Measurements from ENCODE around the gene CCDC50.

Gene CCDC50, protein sequence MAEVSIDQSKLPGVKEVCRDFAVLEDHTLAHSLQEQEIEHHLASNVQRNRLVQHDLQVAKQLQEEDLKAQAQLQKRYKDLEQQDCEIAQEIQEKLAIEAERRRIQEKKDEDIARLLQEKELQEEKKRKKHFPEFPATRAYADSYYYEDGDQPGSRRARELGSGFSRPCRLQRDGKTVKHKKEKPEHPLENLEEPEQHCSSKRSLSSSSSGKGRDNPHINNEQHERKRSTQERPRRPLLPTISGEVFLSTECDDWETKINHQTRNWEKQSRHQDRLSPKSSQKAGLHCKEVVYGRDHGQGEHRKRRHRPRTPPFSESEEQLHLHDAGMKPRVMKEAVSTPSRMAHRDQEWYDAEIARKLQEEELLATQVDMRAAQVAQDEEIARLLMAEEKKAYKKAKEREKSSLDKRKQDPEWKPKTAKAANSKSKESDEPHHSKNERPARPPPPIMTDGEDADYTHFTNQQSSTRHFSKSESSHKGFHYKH

DNA sequence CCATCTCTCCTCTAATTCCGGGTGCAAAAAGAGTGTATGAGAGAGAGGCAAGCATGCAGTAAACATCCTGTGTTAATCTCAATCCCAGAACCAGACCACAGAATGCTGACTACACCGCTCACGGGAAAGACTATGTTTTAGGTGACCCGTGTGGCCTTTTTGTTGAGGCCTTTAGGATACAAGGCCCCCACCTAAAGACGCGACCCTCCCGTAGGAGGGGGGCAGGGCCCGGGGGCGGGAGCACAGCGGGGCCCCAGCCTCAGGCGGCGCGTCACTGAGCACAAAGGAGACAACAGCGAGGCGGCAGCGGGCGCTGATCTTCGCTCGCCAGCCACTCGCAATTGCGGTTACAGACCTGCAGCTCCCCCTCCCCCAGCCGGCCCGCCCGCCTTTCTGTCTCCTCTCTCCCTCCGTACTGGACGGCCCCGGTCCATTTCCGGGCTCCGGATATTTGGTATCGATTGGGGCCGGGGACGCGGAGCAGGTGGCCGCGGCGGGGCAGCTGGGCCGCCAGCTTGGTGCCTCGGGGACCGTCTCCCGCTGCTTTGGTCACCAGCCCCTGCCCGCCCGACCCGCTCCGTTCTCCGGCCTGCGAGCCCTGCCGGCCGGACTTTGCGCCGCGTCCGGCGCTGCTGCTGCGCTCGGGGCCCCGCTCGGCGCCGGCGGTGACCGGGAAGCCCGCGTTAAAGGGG, at the start of gene CCDC50:
Gene CCDC50 (plus strand): TSS at position 433 of the 692 bp plus-strand sequence. CDS start 281 bp downstream, outside the sequence.
- DNase-seq (ENCODE audit: low read depth in 2 of 2), result peak; percentile 9 to 12

- no peak for DNase-seq (ENCODE audit: low read depth in 2 of 2)
These were observed 49.1 kb upstream of the CCDC50 start for GRCh38 chr3:191280111-191280510.

DNA sequence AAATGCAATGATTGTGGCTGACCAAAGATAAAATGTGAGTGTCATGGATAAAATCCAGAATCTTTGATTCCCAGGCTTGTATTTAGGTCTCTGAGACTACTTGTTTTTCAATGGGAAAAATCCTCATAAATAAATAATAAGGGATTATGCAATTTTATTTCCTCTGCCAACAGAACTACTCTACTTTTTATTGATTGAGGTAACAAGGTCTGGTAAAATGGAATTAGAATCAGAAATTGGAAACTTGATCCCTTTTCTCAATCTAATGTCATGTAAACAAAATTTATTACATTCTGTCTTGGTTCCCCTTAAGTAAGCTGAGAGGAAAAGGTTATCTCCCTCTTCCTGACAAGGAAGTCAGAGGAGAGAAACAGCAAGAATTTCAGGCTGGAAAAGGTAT, 48.3 kb upstream of the CCDC50 start:
- no peak for DNase-seq (ENCODE audit: low read depth in 2 of 2)

GRCh38 chr3:191282251-191283185, 46.7 kb upstream of the CCDC50 start:
- no peak for DNase-seq (ENCODE audit: low read depth in 2 of 2)

DNA sequence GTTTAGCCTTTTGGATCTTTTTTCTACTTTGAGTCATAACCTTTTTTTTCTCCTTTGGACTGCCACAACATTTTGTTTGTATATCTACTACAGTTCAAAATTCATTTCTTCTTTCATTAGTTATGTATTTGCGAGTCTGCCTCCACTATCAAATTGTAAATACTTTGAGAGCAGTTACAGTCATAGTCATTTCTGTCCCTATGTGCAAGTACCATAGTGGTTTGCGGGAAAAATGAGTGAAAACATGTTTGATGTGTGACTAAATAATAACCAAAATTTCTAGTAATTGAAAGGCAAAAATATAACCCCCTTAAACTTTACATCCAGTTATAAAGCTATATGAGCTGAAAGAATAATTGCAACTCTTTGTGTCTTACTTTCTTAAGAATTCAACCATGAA, 45.8 kb upstream of the CCDC50 start:
- no peak for DNase-seq (ENCODE audit: low read depth in 2 of 2)

DNA sequence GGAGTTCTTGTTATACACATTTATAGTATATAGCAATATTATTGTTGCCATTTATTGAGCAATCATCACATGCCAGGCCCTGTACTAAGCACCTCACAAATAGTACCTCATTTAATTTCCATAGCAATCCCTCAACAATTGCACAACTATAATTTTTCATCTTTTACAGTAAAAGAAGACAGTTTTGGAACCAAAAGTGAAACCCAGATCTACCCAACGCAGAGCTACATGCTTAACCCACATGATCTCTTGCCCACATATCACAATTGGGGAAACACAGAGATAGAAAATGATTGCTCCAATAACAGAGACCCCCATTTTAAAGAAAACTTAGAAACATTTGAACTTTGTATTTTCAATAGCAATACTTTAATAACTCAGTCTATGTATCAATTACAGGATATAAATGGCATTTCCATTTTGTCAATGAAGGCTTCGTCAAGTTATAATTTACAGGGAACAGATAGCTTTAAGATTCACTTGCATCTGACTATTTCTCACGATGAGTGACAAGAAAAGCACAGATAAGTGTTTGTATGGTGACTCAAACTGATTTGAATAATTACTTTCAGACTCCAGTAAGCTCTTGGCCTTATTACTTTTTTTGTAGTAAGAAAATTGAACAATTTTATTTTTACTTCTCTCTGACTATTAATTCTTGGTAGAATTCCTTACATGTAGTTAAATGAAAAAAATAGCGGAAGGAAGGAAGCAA, 38.7 kb upstream of the CCDC50 start:
- DNase-seq (ENCODE audit: low read depth in 2 of 2), result no peak

GRCh38 chr3:191292243-191293015, 36.8 kb upstream of the CCDC50 start:
- no peak for DNase-seq (ENCODE audit: low read depth in 2 of 2)

- DNase-seq (ENCODE audit: low read depth in 2 of 2), result no peak
These were observed 34.9 kb upstream of the CCDC50 start for GRCh38 chr3:191294291-191294690.

DNA sequence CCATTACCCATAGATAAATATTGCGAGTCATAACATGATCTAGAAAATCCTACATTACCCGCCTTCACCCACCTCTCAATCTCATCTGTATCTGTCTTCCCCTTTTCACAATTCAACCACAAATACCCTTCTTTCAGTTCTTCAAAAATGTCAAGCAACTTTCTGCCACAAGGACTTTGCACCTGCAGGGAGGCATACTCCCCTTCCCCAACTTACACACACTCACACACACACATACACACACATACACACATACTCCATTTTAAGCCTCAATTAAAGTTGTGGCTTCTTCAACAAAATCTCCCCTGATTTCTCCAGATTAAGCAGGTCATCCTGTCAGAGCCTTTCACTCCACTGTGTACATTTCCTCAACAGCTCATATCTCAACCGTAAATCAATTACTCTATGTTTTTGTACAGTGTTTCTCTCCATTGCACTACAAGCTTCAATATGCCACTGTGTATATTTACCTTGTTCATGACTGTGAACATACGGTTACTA, 33.1 kb upstream of the CCDC50 start:
- no peak for DNase-seq (ENCODE audit: low read depth in 2 of 2)

DNA sequence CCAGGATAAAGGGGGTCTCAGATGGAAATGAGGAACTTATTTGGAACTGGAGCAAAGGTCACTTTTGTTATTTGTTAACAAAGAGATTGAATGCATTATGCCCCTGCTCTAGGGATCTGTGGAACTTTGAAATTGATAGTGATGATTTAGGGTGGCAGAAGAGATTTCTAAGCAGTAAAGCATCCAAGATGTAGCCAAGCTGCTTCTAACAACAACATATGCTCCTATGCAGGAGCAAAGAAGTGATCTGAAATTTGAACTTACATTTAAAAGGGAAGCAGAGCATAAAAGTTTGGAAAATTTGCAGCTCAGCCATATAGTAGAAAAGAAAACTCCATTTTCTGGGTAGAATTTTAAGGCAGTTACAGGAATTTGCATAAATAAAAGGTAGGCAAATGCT, 30.3 kb upstream of the CCDC50 start:
- no peak for DNase-seq (ENCODE audit: low read depth in 2 of 2)

GRCh38 chr3:191300422-191300821, 28.8 kb upstream of the CCDC50 start:
- no peak for DNase-seq (ENCODE audit: low read depth in 2 of 2)

- no peak for DNase-seq (ENCODE audit: low read depth in 2 of 2)
These were observed 28.2 kb upstream of the CCDC50 start for GRCh38 chr3:191301017-191301416.

DNA sequence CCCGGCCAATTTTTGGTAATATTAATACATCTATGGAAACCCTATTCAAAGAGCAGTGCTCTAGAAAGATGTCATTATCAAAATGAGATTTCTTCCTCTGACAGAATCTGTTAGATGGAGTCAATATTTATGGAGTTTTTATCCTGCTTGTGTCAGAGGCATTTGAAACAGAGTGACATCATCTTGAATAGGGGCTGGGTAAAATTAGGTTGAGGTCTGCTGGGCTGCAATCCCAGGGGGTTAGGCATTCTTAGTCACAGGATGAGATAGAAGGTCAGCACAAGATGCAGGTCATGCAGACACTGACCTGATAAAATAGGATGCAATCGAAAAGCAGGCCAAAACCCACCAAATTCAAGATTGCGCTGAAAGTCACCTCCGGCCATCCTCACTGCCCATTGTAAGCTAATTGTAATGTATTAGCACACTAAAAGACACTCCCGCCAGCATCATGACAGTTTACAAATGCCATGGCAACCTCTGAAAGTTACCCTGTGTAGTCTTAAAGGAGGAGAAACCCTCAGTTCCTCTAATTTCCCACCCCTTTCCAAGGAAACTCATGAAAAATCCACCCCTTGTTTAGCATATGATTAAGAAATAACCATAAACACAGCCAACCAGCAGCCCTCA, 27.3 kb upstream of the CCDC50 start:
- DNase-seq (ENCODE audit: low read depth in 2 of 2), result no peak

- DNase-seq (ENCODE audit: low read depth in 2 of 2), result no peak
These were observed 26.7 kb upstream of the CCDC50 start for GRCh38 chr3:191302451-191302850.

DNA sequence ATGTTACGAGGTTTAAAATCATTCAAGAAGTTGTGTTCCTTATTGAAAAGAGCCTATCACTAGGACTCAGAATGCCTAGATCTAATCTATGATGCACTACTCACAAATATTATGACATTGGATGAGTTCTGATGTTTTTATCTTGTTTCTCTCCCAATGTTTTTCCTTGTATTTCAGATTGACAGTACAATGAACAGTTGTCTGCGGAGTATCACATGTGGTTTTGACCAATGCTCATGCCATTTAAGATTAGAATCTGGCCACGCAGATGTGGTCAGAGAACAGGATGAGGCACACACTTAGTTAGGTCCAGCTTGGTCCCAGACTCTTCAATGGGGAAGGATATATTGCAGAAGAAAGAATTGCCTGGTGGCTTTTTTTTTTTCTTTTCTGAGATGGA, 25.6 kb upstream of the CCDC50 start:
- DNase-seq (ENCODE audit: low read depth in 2 of 2), result no peak

GRCh38 chr3:191306428-191306827, 22.8 kb upstream of the CCDC50 start:
- no peak for DNase-seq (ENCODE audit: low read depth in 2 of 2)

- DNase-seq (ENCODE audit: low read depth in 2 of 2), result no peak
These were observed 21.9 kb upstream of the CCDC50 start for GRCh38 chr3:191307341-191307740.

- no peak for DNase-seq (ENCODE audit: low read depth in 2 of 2)
These were observed 15.9 kb upstream of the CCDC50 start for GRCh38 chr3:191313296-191313695.

- no peak for DNase-seq (ENCODE audit: low read depth in 2 of 2)
These were observed 15.0 kb upstream of the CCDC50 start for GRCh38 chr3:191314109-191314728.

Measured in stimulated activated CD4-positive, alpha-beta T cell treated with anti-CD3 and anti-CD28 coated beads, Interleukin-1b, Interleukin-23, amount 100 ng/mL, for 4 hours (primary cell).